M059J (cell line): ENCODE measurements around the gene PAPSS1. TPM values are rescaled to one million over a fixed set of nuclear protein-coding genes. Genes with fewer than 3 reads are reported as not detected.
"Not testable (repeated sequence)": the region's sequence is repeated elsewhere in the genome, so short reads cannot be mapped to it uniquely, and the experiment has no call there.

Experiments
- DNase-seq: peaks from one replicate; pipeline ENCODE4 v3.0.0-alpha.2; 2012; ENCODE audit warnings: low read depth
- total RNA-seq: library from RNA; depleted of rRNA; stranded (reverse); fragments of >200 nt; shearing (Covaris generic); gene quantifications from 2 replicates; pipeline ENCODE4 v1.2.3, GENCODE V29; 2014

PAPSS1 gene
- total RNA-seq, 1 experiment from 2014 or later, result 65.5 TPM

DNA sequence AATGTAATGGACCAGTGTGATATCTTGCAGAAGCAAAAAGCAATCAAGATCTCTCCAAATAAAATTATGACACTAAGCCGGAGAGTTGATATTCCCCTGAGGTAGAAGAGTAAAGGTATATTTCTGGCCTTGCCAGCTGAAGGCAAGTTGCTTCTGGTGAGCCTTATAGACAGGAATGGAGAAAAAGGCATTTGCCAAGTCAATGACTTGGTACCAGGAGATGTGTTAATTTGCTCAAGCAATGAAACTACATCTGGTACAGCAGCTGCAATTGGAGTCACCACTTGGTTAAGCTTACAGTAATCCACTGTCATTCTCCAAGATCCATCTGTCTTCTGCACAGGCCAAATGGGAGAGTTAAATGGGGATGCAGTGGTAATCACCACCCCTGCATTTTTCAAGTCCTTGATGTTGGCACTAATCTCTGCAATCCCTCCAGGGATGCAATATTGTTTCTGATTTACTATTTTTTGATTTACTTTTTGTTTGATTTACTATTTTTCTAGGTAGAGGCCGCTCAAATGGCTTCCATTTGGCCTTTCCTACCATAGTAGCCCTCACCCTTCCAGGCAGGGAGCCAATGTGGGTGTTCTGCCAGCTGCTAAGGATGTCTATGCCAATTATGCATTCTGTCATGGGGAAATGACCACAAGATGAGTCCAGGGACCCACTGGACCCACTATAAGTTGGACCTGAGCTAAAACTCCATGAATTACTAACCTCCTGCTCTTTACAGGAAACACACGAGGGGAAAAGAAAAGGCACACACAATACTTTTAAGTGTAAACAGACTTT is 6.3 kb upstream of the PAPSS1 start:
- DNase-seq, result peak; percentile 32

DNA sequence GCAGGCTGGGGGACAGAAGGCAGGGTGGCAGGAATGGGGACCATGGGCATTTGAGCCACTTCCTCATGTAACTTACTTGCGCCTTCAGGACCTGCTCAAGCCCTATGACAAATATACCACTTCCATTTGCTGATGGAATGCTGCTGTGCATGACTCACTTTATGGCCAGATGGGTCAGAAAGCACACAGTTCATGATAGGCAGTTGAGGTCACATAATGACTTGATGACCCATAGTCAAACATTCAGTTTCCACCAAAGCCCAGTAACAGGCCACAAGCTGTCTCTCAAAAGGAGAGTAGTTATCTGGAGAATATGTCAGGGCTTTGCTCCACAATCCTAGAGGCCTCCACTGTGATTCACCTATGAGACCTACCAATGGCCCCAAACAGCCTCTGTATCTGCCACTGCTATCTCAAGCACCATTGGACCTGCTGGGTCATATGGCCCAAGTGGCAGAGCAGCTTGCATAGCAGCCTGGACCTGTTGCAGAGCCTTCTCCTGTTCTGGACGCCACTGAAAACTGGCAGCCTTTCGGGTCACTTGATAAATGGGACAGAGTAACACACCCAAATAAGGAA is 5.3 kb upstream of the PAPSS1 start:
- DNase-seq, result peak; percentile 70

DNA sequence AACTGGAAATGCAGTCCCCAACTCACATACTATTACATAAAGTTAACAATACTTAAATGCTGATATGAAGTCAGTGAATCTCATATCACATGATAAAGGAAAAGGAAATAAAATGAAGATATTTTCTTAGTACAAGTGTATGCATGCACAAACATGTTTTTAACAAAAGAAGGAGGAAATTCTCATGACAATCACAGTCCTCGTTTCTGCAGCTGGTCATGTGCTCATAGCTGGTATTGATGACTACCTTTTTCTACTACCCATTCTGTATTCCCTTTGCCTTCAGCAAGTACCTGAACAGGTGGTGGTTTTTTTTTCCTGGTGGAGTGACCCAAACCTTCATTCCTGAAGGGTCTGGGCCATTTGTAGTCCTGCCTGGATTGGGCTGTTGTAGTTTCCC is 3.3 kb upstream of the PAPSS1 start:
- DNase-seq, result not testable (repeated sequence)

DNA sequence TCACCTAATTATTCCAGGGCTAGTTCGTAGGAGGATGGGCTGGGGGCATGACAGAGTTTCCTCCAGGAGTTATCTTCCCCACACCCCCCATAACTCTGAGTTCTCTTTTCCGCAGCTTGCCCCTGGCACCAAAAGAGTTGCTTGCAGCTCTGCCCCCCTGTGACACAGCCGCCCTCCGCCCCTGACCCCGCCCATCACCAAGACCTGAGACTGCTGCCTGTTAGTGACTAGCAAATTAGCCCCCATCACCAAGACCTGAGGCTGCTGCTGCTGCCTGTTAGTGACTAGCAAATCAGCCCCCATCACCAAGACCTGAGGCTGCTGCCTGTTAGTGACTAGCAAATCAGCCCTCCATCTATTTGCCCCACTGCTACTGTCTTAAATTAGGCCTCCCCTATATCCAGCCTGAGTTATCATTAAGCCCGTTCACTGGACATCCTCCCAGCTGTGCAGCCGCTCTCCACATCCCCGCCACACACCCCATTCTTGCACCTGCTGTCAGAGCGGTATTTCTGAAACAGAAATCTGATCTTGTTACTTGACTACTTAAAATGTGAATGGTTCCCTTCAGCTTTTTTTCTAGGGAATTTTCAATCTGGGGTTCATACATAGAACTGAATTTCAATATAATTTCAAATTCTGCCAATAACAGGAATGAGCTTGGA is 1.5 kb upstream of the PAPSS1 start:
- no peak for DNase-seq

DNA sequence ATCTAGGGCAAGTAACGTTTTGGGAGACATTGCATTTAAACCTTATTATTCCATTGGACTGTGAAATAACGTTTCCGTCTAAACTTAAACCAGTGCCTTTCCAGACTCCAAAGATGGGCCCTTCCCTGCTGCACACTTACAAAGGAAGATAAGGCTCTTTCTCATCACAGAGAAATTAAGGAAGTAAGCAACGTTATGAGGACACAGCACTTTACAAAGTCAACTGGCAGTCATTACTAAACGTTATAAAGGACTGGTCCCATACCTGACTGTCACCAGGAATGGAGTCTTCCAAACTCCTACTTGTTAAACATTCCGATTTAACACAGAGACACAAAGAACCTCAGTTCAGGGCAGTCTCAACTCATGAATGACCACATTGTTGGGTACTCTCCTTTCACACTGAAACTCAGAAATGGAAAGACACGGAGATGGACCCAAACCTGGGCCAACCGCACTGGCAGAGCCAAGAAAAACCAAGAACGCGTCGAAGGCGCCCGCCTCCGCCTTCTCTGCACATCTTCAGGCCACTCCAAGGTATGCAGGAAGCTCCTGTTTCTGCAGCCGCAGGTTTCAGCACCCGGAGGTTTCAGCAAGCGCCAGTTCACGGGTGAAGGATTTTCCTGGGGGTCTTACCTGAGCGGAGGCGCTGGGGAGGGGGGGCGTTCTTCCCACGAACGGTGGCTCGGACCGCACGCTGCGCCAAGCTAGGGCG is 670 bp downstream of the PAPSS1 start:
- DNase-seq, result peak; percentile 54

DNA sequence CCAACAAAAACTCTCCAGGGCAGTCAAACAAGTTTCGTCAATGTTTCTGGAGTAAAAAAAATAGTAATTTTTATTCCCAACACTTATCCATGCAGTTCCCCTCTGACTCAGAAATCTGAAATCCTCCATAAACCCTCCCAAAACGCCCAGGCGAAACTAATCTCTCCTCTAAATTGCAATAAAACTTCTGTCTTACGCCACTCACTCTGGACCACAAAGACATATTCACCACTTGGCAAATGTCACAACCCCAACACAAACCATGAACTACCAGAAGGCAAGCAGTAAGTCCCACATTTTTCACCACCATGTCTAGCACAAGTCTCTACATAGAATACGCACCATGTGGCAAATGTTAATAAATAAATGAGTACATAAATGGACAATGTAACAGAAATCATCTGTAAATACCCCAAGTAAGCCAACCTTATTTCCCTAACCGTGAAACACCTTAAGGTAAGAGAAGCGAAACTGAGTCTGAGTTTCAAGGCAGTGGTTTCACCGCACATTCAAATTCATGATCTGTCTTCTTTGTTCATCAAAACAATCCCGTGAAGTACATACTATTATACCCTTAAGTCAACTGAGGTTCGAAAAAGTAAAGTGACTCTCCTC is 1.6 kb downstream of the PAPSS1 start:
- DNase-seq, result peak; percentile 54

DNA sequence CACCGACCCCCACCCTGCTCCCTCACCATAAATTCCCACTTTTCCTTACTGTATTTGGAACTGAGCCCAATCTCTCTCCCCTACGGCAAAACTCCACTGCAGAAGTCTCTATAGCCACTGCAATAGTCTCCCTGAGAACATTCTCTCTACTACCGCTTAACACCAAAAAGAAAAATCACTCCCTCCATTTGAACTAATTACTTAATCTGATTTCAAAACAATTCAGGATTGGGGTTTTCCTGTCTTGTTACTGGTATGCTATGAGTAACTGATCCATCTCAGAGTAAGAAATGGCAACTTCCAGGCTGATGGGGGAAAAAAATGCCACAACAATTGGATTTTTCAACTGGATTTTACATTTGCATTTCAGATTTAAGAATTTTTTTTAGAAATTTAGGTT is 5.8 kb downstream of the PAPSS1 start:
- DNase-seq, result peak; percentile 43

DNA sequence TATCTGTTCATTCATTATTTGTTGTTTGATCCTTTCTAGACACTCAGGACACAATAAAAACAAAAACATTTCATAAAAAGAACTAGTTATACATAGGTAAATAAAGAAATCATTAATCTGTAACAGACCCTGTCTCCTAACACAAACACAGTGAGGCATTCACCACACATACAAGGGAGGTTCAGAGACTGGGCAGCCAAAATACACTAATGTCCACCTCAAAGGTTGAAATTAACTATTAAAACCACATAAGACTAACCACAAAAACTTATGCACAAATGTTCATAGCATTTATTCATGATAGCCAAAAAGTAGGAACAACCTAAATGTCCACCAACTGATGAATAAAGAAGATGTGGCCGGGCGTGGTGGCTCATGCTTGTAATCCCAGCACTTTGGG is 7.8 kb downstream of the PAPSS1 start:
- DNase-seq, result peak; percentile 12

DNA sequence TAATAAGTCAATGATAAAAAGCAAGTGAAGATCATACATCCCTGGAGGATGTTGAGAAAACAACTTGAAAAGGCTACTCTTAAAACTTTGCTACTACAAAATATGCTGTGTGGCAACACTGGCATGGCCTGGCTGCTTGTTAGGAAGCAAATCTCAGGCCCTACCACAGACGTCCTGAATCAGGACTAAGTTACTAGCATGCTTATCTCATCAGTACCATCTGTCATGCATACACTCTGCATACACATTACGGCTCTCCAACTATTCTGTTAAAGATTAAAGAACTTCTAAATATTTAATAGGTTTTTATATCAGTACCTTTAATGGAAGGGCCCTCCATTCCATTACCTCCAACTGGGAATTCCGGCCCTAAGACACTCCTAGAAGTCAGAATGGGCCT is 8.2 kb downstream of the PAPSS1 start:
- no peak for DNase-seq

DNA sequence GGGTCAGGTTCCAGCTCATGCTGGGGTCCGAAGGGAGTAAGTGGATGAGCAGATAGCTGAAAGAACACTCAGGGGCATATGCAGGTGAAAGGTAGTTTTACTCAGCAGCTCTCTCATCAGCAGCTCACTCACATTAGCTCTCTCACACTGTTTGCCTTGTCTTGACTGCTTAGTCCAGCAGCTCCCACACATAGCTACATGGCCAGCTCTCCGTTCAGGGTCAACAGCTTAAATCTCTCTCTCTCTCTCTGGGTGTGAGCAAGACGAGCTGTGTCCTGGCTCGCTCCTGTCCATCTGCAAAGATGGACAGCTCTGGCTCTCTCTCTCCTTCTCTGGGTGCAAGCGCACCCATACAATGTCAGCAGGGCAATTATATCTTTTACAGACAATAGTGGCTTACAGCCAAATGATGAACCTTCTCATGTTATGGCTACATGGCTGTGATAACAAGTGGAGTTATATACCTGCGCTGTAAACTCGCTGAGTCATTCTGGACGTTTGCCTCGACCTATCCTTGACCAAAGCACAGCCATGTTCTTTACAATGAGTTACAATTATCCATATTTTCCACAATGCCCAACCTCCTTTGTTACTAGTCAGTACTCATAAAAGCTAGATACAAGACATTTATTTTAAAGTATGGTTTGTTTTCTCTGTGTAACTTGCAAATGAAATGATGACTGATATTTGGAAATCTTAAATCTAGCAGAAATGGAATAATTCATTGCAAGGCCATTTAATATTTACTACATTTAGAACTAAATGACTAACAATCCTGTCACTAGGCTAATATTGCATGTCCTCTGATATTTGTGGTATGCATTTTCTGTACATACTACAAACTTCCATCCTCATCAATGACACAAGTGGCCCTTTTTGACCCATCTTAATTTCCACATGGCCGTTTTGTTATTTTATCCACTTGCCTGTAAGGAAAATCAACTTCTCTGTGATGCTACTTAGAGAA is 9.3 kb downstream of the PAPSS1 start:
- DNase-seq, result no peak

DNA sequence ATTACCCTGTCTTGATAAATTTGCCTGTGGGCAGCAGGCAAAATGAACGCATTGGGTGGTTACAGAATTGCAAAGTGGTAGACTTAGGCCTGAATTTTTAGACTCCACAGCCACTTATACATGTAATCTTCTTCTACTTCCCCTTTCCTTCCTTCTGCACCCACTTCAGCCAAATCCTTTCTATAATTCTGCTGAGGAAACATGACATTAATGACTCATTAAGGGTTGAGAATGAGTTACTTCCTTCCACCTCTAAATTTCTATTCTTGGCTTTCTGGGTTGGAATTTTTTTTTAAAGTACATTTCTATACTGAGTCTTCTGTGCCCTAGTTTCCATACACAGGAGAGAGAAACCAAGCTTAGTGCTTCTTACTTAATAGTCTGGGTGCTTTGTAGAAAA is 10.1 kb downstream of the PAPSS1 start:
- peak; percentile 24 for DNase-seq

DNA sequence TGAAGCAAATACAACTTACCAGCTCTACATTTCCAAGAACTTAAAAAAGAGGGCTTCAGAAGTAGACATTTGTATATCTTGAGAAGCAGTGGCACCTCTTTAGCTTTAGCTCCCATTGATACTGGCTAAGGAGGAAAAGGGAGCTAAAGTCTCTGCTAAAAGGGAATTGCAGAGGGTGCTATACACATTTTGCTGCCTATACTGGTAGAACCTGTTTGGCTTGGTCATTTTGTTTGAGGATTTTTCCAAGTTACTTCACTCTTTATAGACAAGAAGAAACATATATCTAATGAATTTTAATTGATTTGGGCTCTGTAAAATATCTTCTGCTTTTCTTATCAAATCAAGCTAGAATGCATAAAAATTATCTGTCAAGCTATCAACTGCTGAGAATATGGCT is 11.8 kb downstream of the PAPSS1 start:
- DNase-seq, result no peak

DNA sequence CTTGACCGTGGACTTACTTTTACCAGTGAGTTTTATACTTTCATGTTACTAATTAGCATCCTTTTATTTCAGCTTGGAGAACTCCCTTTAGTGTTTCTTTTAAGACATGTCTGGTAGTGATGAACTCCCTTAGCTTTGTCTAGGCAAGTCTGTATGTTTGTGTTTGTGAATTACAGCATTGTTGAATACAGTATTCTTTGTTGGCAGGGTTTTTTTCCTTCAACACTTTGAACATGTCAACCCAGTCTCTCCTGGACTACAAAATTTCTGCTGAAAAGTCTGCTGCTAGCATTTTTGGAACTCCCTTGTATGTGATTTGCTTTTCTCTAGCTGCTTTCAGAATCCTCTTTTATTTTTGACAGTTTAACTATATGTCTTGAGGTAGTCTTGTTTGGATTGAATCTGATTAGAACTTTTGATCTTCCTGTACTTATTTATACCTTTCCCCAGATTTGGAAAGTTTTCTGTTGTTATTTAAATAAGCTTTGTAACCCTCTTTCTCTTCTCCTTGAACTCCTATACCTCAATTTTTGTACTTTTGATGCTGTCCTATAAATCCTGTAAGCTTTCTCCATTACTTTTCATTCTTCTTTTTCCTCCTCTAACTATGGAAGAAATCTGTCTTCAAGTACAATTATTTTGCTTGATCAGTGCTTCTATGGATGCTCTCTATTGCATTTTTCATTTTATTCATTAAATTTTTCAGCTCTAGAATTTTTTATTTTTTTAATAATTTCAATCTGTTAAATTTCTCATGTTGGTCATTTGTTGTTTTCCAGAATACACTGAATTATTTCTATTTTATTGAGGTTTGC is 14.1 kb downstream of the PAPSS1 start:
- no peak for DNase-seq

DNA sequence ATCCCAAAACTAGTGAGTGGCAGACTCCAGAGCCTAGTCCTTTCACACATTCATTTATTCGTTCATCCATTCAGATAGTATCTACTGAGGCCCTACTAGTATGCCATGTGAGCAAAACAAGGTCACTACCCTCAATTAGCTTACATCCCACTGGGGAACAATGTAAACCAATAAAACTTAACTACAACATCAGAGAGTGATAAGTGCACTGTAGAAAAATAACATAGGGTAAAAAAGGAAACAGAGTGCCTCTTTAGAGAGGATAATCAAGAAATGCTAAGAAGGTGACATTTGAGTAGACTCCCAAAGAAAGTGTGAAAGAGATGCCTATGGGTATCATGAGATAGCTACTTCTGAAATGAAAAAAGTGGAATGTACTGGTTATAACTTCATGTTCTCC is 18.5 kb downstream of the PAPSS1 start:
- no peak for DNase-seq

DNA sequence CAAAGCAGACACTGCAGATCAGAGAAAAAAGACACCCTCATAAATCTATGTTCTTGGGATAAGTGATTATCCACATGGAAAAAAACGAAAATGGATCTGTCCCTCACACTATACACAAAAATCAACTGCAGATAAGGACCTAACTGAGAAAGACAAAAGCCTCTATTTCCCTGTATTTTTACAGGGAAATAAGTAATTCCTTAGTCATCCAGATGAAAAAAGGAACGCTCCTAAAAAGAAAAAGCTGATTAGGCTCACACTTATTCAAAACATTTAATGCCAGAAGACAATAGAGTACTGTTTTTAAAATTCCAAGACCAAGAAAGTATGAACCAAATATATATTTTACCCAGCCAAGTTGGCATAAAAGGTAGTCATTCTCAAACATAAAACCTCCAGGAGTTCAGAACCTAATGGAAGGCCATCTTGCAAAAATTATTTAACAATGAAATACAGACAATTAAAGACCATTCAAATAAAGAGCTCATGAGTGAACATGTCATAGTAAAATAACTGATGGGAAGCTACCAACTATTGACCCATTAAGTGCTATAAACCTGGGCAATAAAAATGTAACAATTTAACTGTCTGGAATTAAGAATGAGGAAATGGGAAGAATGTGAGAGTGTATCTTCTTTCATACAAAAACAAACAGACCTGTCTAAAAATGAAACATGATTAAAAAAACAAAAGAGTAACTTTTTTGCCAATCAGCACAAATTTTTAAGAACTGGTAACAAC is 20.4 kb downstream of the PAPSS1 start:
- peak; percentile 11 for DNase-seq

DNA sequence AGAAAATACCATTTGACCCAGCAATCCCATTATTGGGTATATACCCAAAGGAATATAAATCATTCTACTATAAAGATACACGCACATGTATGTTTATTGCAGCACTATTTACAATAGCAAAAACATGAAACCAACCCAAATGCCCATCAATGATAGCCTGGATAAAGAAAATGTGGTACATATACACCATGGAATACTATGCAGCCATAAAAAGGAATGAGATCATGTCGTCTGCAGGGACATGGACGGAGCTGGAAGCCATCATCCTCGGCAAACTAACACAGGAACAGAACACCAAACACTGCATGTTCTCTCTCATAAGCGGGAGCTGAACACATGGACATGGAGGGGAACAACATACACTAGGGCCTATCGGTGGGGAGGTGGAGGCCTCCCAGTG is 23.8 kb downstream of the PAPSS1 start:
- DNase-seq, result not testable (repeated sequence)

DNA sequence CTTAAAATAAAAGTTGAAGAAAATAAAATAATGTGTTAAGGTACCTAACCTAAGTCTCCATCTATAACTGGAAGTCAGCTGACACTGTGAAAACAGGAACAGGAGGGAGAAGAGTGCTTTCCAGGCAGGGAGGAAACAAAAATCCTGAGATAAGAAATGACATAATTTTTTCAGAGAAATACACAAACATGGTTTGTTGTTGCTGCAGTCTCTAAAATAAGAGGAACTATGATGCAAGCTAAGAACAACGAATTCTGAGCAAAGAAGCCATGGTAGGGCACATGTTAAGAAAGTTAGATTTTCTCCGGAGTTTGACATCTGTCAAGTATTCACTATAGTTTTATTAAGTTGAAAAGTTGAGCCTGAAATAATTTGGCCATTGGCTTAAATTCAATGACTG is 26.9 kb downstream of the PAPSS1 start:
- DNase-seq, result no peak

DNA sequence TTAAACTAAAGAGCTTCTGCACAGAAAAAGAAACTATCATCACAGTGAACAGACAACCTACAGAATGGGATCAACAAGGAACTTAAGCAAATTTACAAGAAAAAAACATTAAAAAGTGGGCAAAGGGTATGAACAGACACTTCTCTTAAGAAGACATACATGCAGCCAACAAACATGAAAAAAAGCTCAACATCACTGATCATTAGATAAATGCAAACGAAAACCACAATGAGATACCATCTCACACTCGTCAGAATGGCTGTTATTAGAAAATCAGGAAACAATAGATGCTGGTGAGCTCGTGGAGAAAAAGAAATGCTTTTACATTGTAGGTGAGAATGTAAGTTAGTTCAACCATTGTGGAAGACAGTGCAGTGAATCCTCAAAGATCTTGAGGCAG is 27.8 kb downstream of the PAPSS1 start:
- no peak for DNase-seq

DNA sequence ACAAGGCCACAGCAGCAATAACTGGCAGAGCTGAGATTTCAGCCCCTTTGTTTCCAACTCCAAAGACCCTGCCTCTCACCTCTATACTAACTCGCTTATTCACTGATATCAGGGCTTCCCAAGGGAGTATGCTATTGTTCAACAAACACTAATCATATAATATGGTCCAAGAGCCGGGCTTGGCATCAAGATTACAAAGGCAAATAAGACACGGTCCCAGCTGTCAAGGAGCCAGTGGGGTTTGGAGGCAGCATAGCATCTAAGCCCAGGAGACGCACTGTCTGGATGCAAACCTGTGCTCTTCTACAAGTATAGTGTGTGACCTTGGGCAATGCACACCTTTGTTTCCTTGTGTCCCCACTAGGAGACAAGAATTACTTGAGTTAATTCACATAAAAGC is 28.7 kb downstream of the PAPSS1 start:
- no peak for DNase-seq
